Measurements from ENCODE around the gene ARL1.

The ARL1 gene

GRCh38 chr12:101372431-101372830 lies 35.1 kb downstream of the ARL1 start:
- no peak overlapping the region for H3K4me3 ChIP-seq (ENCODE audit: low read depth, low read length)
- DNase-seq (ENCODE audit: low read depth) = no peak
- TF ChIP-seq CTCF (IDR thresholded peaks at IDR 0.05; ENCODE audit: control insufficient read depth, extremely low read depth, insufficient read depth) = no peak

GRCh38 chr12:101368016-101368415 lies 39.6 kb downstream of the ARL1 start:
- TF ChIP-seq CTCF (IDR thresholded peaks at IDR 0.05; ENCODE audit: control insufficient read depth, extremely low read depth, insufficient read depth) = no peak
- no peak overlapping the region for H3K4me3 ChIP-seq (ENCODE audit: low read depth, low read length)
- no peak for DNase-seq (ENCODE audit: low read depth)

GRCh38 chr12:101361455-101361854 lies 46.1 kb downstream of the ARL1 start:
- no peak for TF ChIP-seq CTCF (IDR thresholded peaks at IDR 0.05; ENCODE audit: control insufficient read depth, extremely low read depth, insufficient read depth)

GRCh38 chr12:101356794-101357193 lies 50.8 kb downstream of the ARL1 start:
- DNase-seq (ENCODE audit: low read depth) = no peak
- TF ChIP-seq CTCF (IDR thresholded peaks at IDR 0.05; ENCODE audit: control insufficient read depth, extremely low read depth, insufficient read depth) = no peak
- H3K4me3 ChIP-seq (ENCODE audit: low read depth, low read length) = no peak overlapping the region

More at GRCh38 chr12:101361455-101361854, 46.1 kb downstream of the ARL1 start:
- H3K4me3 ChIP-seq (ENCODE audit: low read depth, low read length) = no peak overlapping the region
- DNase-seq (ENCODE audit: low read depth) = no peak

GRCh38 chr12:101351682-101352081 lies 55.9 kb downstream of the ARL1 start:
- no peak for DNase-seq (ENCODE audit: low read depth)
- H3K4me3 ChIP-seq (ENCODE audit: low read depth, low read length) = no peak overlapping the region
- TF ChIP-seq CTCF (IDR thresholded peaks at IDR 0.05; ENCODE audit: control insufficient read depth, extremely low read depth, insufficient read depth) = no peak

GRCh38 chr12:101343893-101344292 lies 63.7 kb downstream of the ARL1 start:
- H3K4me3 ChIP-seq (ENCODE audit: low read depth, low read length) = no peak overlapping the region
- DNase-seq (ENCODE audit: low read depth) = no peak
- no peak for TF ChIP-seq CTCF (IDR thresholded peaks at IDR 0.05; ENCODE audit: control insufficient read depth, extremely low read depth, insufficient read depth)
